NK-92 (cell line): Measurements from ENCODE around the gene ASGR1.
A peak's percentile ranks its signal among the peaks of the same experiment; 100 is the strongest.

Experiments
- DNase-seq: peaks from one replicate; lab custom pipeline; 2025; ENCODE audit not compliant: unreplicated experiment; lab: John Stamatoyannopoulos, UW

ASGR1 gene

GRCh38 chr17:7216242-7217112 is 37.3 kb upstream of the ASGR1 start:
- no peak for DNase-seq

GRCh38 chr17:7215652-7216180 is 36.5 kb upstream of the ASGR1 start:
- no peak for DNase-seq

- no peak for DNase-seq
These were observed 36.0 kb upstream of the ASGR1 start for GRCh38 chr17:7215136-7215638.

GRCh38 chr17:7214300-7215135 is 35.3 kb upstream of the ASGR1 start:
- DNase-seq, result peak; percentile 98

GRCh38 chr17:7213895-7214299 is 34.7 kb upstream of the ASGR1 start:
- DNase-seq, result no peak

- no peak for DNase-seq
These were observed 32.5 kb upstream of the ASGR1 start for GRCh38 chr17:7211491-7212273.

GRCh38 chr17:7208754-7209460 is 29.7 kb upstream of the ASGR1 start:
- no peak for DNase-seq

GRCh38 chr17:7208027-7208571 is 28.9 kb upstream of the ASGR1 start:
- no peak for DNase-seq

- DNase-seq, result no peak
These were observed 28.2 kb upstream of the ASGR1 start for GRCh38 chr17:7207120-7208001.

- no peak for DNase-seq
These were observed 26.4 kb upstream of the ASGR1 start for GRCh38 chr17:7205561-7205960.

- peak; percentile 84 for DNase-seq
These were observed 25.8 kb upstream of the ASGR1 start for GRCh38 chr17:7204828-7205461.

- DNase-seq, result no peak
These were observed 25.2 kb upstream of the ASGR1 start for GRCh38 chr17:7204336-7204735.

- DNase-seq, result no peak
These were observed 24.2 kb upstream of the ASGR1 start for GRCh38 chr17:7203391-7203790.

GRCh38 chr17:7196651-7197401 is 17.7 kb upstream of the ASGR1 start:
- no peak for DNase-seq

GRCh38 chr17:7195971-7196370 is 16.8 kb upstream of the ASGR1 start:
- no peak for DNase-seq

- DNase-seq, result no peak
These were observed 13.2 kb upstream of the ASGR1 start for GRCh38 chr17:7192271-7192937.

- no peak for DNase-seq
These were observed 12.6 kb upstream of the ASGR1 start for GRCh38 chr17:7191571-7192270.
